GDM1 (cell line): Measurements from ENCODE around the gene ZNF496.
"Not testable (repeated sequence)": the region's sequence is repeated elsewhere in the genome, so short reads cannot be mapped to it uniquely, and the experiment has no call there.

Source experiments
- DNase-seq: peaks from one replicate; lab custom pipeline; 2025; lab: John Stamatoyannopoulos, UW

Gene ZNF496

DNA sequence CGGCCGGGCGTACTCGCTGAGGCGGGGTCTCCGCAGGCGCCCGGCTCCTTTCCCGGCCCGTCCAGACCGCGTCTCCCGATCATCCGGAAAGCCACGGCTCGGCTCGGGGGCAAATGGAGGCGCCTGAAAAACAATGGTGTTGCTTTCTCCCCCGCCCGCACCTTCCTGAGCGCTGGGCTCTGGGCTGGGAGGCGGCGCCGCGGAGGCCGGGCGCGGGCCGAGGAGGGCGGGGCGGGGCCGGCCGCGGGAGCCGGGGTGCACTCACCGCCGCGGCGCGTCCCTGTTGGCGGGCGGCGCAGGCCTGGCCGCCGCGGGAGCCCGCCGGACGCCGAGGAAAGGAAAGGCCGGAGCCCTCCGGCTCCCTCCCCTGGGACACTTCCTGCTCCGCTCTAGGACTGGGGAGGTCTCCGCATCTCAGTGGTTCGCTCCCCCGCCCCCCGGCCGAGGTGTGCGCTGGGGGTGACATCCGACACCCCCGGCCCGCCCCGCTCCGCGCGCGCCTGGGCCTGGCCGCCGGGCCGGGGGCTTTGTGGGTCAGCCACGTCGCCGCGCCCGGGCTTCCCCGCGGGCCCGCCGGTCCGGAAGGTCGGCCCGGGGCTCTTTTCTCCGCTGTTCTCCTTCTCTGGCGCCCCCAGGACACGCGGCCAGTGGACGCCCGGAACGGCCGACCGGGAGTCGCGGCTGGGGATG is at the start of gene ZNF496:
Gene ZNF496 (minus strand): TSS at position 343 of the 690 bp plus-strand sequence. CDS start 2,289 bp downstream, outside the sequence.
- peak; percentile 67 for DNase-seq

DNA sequence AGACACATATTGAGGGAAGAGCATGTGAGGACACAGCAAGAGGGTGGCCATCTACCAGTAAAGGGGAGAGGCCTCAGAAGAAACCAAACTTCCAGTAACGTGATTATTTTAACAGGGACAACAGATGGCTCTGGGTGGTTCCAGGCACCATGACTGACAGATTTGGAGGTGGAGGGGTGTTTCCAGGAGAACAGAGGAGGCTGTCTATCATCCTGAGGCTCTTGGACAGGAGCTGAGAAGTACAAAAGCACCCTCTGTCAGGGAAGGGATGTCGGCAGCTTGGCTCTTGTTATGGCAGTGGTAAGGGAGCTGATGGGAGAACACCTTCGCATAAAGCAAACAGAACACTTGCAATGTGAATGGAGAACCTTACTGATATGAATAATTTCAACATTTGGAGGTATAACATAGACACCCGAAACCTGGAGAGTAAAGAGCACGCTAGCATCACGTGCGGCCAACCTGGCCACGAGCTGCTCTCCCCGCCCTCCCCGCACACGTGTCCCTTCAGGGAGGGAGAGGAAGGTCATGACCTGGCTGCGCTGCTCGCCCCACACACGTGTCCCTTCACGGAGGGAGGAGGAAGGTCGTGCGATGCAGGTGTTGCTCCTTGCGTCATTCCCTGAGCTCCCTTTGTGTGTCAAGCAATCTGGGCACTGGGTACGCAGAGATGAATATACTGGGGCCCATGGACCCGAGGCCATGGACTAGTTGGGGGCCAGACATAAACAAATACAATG is 46.8 kb upstream of the ZNF496 start:
- DNase-seq = no peak

DNA sequence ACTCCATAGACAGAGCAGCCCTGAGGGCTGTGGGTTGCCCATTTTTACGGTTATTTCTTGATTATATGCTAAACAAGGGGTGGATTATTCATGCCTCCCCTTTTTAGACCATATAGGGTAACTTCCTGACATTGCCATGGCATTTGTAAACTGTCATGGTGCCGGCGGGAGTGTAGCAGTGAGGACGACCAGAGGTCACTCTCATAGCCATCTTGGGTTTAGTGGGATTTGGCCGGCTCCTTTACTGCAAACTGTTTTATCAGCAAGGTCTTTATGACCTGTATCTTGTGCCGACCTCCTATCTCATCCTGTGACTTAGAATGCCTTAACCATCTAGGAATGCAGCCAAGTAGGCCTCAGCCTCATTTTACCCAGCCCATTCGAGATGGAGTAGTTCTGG is 46.0 kb upstream of the ZNF496 start:
- DNase-seq = not testable (repeated sequence)

DNA sequence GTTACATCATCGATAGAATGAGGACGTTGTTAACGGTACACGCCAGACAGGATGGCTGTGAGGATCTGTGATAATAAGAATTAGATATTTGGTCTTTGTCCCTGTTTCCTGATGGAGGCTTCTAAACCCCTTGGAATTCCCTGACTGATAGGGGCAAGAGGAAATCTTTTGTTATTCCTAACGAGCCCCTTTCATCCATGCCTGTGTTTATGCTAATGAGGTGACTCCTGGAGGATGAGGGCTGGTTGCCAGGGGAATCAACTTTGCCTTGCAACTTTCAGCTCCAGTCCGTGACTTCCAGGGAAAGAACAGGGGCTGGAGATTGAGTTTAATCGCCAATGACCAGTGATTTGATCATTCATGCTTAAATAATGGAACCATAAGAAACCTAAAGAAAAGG is 45.0 kb upstream of the ZNF496 start:
- DNase-seq = no peak

DNA sequence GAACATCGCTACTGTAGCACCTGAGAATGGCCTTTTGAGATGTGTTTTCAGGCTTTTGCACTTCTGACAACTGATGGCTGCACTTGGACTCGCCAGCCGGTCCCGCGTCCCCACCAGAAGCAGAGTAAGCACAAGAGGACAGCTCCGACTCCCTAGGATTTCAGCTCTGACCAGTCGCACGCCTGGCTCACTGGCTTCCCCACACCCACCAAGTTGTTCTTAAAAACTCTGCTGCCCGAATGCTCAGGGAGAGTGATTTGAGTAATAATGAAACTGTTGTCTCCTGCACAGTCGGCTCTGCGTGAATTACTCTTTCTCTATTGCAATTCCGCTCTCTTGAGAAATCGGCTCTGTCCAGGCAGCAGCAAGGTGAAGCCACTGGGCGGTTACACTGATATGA is 44.1 kb upstream of the ZNF496 start:
- DNase-seq = no peak

DNA sequence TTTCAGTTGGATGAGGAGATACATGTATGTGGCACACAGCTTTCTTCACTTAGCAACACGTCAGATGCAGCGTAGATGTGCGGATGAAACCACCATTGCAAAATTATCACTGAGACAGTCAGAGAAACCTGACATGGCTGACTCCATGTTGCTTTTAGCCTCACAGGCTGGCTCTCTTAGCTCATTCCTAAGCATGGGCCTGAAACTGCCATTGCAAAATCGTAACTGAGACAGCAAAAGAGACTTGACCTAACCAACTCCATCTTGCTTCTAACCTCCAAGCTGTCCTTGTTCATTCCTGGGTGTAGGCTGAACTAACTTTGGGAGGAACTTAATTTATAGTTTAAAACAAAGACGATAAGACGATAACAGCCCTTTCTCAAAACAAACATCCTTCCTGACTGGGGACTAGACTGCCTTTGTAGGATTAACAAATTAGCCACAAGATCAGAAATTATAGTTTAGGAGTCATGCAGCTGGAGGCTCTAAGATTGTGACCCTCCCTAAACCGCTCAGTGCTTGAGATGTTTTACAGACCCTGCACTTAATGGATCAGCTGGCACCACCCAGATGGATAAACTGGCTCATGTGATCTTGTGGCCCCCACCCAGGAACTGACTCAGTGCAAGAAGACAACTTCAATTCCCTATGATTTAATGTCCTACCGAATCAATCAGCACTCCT is 43.1 kb upstream of the ZNF496 start:
- DNase-seq = not testable (repeated sequence)

DNA sequence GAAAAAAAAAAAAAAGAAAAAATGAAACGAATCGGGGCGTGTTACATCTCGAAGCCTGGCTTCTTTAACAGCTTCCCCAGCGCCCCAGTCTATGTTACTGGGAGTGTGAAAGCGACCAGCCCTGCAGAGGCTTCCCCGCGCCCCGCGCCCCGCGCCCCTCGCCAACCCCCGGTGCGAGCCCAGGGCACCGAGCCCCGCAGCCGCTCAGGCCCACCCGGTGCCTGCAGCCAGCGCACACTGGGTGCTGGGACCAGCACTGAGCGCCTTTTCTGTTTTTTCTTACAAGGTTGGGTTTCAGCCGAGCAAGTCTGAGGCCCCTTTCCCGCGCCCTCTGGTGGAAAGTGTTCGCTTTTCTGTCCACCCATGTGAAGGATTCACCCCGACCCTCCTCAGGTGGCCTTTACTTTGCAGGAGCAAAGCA is 42.1 kb upstream of the ZNF496 start:
- DNase-seq = peak; percentile 11

DNA sequence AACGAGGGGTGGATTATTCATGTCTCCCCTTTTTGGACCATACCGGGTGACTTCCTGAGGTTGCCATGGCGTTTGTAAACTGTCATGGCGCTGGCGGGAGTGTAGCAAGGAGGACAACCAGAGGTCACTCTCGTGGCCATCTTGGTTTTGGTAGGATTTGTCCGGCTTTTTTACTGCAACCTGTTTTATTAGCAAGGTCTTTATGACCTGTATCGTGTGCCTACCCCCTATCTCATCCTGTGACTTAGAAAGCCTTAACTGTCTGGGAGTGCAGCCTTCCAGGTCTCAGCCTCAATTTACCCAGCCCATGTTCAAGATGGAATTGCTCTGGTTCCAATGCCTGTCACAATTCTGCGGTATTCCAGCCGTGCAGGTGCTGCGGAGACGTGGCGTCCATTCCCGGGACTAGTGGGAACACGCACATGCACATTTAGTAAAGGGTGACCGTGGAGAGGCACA is 40.2 kb upstream of the ZNF496 start:
- no peak for DNase-seq

DNA sequence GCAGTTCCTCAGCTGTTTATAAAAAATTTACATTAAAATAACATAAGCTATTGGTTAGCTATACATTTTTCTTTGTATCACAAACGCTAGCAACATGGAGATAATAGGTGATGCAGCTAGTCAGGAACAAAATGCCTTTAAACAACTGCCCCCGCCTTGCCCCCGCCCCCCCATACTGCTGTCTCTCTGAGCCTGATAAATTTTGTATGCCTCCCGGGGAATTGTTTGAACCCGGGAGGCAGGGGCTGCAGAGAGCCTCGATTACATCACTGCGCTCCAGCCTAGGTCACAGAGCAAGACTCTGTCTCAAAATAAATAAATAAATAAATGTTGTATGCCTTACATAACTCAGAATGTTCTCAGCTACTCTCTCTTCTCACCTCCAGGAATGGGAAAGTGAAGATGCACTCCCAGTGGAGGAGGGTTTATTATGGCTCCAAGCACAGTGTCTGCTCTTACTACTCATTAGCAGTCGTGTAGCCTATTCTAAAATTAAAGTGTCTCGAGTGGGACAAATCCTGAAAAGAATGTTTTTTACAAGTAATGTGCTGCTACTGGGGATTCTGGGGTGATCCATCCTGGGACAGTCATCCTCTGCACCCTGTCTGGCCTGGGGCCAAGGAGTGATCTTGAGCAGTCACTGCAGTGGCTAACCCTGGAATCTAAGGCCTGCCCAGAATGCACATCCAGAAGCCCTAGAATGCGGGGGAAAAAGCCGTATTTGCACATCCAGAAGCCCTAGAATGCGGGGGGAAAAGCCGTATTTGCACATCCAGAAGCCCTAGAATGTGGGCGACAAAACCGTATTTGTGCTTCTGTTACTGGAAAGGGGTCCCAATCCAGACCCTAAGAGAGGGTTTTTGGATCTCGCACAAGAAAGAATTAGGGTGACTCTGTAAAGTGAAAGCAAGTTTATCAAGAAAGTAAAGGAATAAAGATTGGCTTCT is 39.4 kb upstream of the ZNF496 start:
- DNase-seq = no peak

DNA sequence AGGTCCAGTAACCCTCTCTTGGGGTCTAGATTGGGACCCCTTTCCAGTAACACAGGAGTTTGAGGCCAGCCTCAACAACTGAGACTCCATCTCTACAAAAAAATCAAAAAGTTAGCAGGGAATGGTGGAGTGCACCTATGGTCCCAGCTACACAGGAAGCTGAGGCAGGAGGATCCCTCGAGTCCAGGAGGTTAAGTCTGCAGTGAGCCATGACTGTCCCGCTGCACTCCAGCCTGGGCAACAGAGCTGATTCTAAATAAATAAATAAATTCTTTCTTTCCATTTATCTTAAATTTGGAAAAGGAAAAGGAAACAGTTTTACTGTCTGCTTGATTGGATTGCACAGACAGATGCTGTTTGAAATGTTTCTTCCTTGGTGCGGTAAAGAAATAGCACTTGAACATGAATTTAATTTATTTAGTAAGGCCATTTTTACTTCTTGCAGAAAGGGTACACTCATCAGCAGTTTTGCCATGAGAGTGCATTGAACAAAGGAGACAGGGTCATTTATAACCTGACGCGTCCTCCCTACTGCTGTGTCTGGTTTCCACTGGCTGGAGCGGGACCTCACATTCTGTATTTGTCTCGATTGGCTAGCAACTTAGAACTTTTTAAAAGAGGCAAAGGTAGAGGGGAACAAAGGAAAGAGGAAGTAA is 37.0 kb upstream of the ZNF496 start:
- no peak for DNase-seq

DNA sequence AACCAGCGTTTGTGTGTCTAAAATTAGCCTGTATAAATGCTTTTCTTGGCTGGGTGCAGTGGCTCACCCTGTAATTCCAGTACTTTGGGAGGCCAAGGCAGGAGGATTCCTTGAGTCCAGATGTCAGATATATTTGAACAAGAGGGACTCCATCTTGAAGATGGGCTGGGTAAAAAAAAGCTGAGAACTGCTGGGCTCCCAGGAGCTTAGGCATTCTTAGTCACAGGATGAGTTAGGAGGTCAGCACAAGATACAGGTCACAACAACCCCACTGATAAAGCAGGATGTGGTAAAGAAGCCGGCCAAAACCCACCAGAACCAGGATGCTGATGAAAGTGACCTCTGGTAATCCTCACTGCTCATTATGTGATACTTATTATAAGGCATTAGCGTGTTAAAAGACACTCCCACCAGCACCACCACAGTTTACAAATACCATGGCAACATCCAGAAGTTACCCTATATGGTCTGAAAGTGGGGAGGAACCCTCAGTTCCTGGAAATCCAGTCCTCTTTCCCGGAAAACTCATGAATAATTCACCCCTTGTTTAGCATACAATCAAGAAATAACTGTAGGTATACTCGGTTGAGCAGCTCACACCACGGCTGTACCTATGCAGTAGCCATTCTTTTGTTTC is 36.2 kb upstream of the ZNF496 start:
- DNase-seq = no peak

DNA sequence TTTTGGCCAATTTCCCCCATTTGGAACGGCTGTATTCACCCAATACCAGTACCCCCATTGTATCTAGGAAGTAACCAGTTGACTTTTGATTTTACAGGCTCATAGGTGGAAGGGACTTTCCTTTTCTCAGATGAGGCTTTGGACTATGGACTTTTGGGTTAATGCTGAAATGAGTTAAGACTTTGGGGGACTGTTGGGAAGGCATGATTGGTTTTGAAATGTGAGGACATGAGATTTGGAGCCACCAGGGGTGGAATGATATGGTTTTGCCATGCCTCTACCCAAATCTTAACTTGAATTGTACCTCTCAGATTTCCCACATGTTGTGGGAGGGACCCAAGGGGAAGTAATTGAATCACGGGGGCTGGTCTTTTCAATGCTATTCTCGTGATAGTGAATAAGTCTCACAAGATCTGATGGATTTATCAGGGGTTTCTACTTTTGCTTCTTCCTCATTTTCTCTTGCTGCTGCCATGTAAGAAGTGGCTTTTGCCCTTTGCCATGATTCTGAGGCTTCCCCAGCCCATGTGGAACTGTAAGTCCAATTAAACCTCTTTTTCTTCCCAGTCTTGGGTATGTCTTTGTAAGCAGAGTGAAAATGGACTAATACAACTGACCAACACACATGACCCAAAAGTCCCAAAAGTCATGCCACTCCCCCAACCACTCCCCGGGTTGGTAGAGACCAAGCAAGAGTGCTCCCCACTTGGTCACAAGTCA is 35.4 kb upstream of the ZNF496 start:
- DNase-seq = no peak

DNA sequence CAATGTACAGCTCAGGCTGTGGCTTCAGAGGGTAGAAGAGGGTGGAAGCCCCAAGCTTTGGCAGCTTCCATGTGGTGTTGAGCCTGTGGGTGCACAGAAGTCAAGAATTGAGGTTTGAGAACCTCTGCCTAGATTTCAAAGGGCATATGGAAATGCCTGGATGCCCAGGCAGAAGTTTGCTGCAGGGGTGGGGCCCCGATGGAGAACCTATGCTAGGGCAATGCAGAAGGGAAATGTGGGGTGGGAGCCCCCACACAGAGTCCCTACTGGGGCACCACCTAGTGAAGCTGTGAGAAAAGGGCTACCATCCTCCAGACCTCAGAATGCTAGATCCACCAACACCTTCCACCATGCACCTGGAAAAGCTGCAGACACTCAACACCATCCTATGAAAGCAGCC is 34.7 kb upstream of the ZNF496 start:
- DNase-seq = not testable (repeated sequence)

DNA sequence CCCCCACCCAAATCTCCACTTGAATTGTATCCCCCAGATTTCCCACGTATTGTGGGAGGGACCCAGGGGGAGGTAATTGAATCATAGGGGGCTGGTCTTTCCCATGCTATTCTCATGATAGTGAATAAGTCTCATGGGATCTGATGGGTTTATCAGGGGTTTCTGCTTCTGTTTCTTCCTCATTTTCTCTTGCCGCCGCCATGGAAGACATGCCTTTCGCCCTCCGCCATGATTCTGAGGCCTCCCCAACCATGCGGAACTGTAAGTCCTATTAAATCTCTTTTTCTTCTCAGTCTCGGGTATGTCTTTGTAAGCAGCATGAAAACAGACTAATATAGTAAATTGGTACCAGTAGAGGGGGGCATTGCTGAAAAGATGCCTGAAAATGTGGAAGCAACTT is 33.4 kb upstream of the ZNF496 start:
- DNase-seq = no peak

DNA sequence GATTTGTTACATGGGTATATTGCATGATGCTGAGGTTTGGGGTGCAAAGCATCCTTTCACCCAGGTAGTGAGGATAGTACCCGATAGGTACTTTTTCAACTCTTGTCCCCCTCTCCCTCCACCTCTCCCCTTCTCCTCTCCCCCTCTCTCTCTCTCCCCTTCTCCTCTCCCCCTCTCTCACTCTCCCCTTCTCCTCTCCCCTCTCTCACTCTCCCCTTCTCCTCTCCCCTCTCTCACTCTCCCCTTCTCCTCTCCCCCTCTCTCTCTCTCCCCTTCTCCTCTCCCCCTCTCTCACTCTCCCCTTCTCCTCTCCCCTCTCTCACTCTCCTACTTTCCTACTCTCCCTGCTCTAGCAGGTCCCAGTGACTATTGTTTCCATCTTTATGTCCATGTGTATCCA is 31.3 kb upstream of the ZNF496 start:
- not testable (repeated sequence) for DNase-seq

DNA sequence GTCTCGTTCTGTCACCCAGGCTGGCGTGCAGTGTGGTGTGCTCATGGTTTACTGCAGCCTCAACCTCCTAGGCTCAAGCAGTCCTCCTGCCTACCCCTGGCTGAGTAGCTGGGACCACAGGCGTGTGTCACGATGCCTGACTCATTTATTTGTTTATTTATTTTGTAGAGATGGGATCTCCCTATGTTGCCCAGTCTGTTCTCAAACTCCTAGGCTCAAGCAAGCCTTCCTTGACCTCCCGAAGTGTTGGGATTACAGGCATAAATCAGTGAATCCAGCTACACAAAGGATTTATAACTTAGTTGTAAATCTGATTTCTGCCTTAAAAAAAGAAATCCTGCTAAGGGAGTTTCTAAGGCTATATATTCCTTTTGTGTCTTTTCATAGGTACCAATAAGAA is 30.5 kb upstream of the ZNF496 start:
- DNase-seq = no peak

DNA sequence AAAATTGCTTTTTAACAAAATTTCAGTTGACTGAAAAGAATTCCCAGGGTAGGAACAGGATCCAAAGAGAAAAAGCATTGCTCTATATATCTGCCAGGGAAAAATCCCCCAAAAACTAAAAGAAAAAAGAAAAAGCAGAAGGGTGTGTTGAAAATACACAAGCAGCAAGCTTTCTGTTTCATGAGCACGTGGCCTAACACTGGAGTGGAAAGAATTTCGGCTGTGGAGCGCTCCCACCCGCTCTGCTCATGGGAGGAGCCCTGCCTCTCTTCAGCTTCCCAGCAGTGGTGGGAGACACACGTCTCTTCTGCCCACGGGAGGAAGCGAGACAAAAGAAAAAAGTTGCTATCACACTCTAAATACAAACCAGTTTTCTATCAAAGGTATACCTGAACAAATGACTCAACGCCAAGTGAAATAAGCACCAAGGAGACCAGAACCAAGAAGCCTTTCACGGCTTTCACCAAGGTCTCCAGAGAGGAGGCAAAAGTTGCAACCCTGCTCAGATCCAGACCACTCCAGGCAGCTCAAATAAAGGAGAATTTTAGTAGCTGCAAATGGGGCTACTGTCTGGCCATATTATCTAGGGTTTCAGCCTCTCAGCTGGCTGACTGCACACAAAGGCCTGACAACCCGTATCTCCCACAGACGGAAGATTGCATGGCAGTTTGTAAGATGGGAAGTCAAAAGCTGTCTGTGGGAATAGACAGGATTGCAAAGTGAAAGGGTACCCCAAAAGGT is 29.5 kb upstream of the ZNF496 start:
- DNase-seq = no peak

DNA sequence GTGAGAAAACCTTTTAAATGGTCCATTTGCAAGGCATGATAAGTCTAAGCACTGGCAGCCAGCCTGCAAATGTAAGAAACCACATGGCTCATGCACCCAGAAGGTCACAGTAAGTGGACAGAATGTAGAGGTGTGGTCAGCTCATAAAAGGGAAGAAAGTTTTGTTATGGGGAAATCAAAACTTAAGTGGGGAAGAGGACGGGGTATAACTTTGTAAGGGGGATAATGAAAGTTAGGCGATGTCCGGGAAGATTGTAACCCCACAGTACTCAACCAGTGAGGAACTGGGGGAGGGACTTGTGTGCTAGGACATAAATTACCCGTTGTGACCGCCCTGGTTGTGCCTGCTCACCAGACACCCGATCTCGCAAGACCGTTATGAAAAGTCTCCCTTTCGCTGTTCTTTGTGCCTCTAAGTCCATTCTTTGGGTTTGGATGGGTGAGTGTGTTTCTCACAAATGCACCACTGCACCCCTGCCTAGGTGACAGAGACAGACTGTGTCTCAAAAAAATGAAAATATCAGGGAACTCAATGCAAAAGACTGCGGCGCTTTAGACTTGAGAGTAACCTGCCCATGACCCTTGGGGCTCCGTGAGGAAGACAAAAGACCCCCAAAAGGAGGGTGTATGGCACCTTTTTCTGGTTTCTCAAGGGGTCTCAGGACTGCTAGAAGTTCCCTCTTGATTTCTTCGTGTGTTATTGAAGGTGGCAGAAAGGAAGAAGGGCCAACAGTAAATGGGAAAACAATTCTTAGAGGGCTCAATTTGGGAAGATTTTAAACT is 28.6 kb upstream of the ZNF496 start:
- no peak for DNase-seq

DNA sequence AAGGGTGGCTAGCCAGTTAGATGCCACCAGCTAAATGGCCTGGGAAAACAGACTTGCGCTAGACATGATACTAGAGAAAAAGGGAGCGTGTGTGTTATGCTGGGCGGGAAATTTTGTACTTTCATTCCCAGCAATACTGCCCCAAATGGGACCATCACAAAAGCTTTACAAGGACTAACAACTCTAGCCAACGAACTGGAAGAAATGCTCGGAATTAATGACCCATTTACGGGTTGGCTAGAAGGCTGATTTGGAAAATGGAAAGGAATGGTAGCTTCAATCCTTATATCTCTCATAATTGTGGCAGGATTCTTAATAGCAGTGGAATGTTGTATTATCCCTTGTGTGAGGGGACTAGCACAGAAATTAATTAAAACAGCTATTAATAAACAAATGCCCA is 27.9 kb upstream of the ZNF496 start:
- no peak for DNase-seq
